Activated T-cell treated with anti-CD3 and anti-CD28 coated beads, Interleukin-2, amount 50 U/mL, for 4 hours (primary cell): Measurements from ENCODE around the gene BID. TPM values are rescaled to one million over a fixed set of nuclear protein-coding genes. Genes with fewer than 3 reads are reported as not detected.
A peak's percentile ranks its signal among the peaks of the same experiment; 100 is the strongest.

Experiments
- ATAC-seq, 2 donors: fragments of 200-7000 bp; cut with Tn5 transposase; one replicate each; pipeline ENCODE4 v1.10.0; 2021
- DNase-seq: peaks from one replicate; pipeline ENCODE4 v3.0.0-alpha.2; 2020
- H3K27me3 Mint-ChIP-seq: one replicate; pipeline ENCODE4 v1.8.0; 2021; ENCODE audit warnings: low read depth, mixed read lengths
- H3K36me3 Mint-ChIP-seq: one replicate; pipeline ENCODE4 v1.8.0; 2022; ENCODE audit warnings: mixed read lengths; ENCODE audit not compliant: insufficient read depth
- H3K4me1 Mint-ChIP-seq: one replicate; pipeline ENCODE4 v1.8.0; 2021; ENCODE audit warnings: low read depth, mixed read lengths
- H3K4me3 Mint-ChIP-seq: one replicate; pipeline ENCODE4 v1.8.0; 2021; ENCODE audit warnings: mild to moderate bottlenecking, moderate library complexity, mixed read lengths
- H3K9me3 Mint-ChIP-seq: one replicate; pipeline ENCODE4 v1.8.0; 2021; ENCODE audit warnings: mixed read lengths
- total RNA-seq, 3 donors: library from RNA; stranded (reverse); gene quantifications; one replicate each; pipeline ENCODE4 v1.2.1, GENCODE V29; 2021

Gene BID
- total RNA-seq = 10 to 100 TPM; 30.3 to 39.5 (median 36.5) TPM

DNA sequence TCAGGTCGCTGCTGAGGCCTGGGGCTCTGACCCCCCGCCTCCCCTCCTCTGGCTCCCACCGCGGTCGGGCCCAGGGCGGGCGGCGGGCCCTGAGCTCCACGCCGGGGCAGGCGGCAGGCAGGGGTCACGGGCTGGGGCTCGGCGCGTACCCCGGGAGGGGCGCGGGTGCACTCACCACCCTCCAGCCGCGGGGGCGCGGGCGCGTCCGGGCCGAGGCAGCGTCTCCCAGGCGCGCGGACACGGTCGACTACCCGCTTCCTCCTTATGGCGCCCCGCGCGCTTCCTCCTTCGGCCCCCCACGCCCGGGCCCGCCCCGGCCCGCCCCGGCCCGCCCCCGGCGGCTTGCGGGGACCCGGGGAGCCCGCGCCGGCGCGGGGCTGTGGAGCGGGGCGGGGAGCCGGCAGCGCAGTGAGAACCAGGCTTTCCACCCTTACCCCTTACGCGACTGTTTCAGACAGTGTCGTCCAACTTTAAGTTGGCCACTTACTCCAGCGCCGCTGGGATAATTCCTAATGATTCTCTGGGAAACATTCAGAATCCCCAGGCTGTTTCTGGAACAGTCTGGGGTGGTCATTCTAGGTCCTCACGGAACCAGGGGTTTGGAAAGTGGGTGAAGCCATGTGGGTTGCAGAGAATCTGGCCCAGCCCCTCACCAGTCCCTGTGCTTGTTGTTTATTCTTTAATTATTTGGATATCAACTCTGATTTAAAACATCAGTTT is at the start of gene BID:
Gene BID, minus strand, starts transcription at position 264 of the 720 bp plus-strand sequence. CDS start 24,353 bp downstream, outside the sequence.
- Mint-ChIP-seq H3K4me1 (peaks cover 80% of the 10 kb centered on the region), H3K4me3 (peak within 1 kb of the TSS; percentile 88), H3K36me3 (no peaks in the 10 kb centered on the region), H3K9me3 (no peaks in the 10 kb centered on the region), H3K27me3 (no peaks in the 10 kb centered on the region)
- ATAC-seq = peak; percentile 43 to 55
- DNase-seq = no peak

DNA sequence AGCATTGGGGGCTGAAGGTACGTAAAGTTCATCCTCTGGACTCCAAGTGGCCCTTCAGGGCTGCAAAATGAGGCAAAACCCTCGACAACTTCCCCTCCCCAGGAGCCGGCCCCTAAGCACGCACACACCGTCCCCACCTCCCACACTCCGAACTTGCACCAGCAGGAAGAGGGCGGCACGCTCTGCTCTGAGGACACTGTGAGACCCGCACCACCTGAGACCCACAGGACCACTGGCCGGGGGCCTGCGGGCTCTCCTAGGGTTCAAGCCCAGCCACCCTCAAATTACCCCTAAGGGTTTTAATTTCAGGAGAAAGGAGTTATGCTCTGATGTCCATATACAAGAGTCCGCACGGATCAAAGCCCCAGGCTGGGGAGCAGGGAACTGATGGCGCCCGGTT is 49.7 kb upstream of the BID start:
- DNase-seq (no peak), ATAC-seq (no peak)
- Mint-ChIP-seq H3K27me3 (no peaks in the 10 kb centered on the region), H3K36me3 (peaks cover 12% of the 10 kb centered on the region), H3K4me1 (no peaks in the 10 kb centered on the region), H3K4me3 (no peak overlapping the region), H3K9me3 (no peaks in the 10 kb centered on the region)

- no peaks in the 10 kb centered on the region for H3K27me3 Mint-ChIP-seq
- ATAC-seq (no peak), DNase-seq (no peak)
- H3K9me3 Mint-ChIP-seq = no peaks in the 10 kb centered on the region
- H3K36me3 Mint-ChIP-seq = peaks cover 12% of the 10 kb centered on the region
- H3K4me3 Mint-ChIP-seq = no peak overlapping the region
- H3K4me1 Mint-ChIP-seq = no peaks in the 10 kb centered on the region
These were observed 49.0 kb upstream of the BID start for GRCh38 chr22:17823226-17823625.

DNA sequence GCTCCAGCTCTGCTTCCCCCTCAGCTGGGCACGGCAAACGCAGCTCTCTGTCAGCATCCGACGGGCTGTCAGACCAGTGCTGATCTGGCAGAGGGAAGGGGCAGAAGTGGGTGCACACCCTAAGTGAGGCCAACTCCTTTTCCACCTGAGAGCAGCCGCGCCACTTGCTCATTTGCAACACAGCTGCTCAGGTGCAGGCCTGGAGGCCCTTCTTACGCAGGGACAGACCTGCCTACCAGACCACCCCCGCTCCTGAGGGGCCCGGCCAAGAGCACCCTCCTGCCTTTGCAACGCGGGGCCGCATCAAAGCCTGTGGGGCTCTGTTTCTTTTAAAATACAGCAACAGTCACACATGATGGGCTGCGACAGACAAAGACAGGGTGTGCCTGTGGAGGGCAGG is 47.8 kb upstream of the BID start:
- DNase-seq (no peak), ATAC-seq (no peak)
- Mint-ChIP-seq H3K27me3 (no peaks in the 10 kb centered on the region), H3K4me3 (no peak overlapping the region), H3K9me3 (no peaks in the 10 kb centered on the region), H3K36me3 (peaks cover 12% of the 10 kb centered on the region), H3K4me1 (no peaks in the 10 kb centered on the region)

DNA sequence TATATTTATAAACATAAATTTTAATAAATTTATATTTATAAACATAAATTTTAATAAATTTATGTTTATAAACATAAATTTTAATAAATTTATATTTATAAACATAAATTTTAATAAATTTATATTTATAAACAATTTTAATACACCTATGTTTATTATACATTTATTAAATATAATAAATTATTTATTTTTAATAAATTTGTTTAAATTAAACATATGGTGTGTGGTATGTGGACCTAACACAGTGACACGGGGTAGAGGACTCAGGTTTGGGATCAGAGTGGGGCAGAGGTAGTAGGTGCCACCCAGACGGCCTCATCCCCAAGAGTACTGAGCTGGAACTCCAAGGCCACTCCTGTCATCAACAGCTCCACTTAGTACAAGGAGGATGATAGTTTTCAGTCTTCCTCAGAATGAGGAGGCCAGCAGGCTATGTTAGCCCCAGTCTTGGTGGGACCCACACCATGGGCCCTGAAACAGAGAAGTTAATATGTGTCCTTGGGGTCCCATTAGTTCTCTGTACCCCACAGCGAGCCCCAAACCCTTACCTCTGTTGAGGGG is 46.7 kb upstream of the BID start:
- Mint-ChIP-seq H3K4me3 (no peak overlapping the region), H3K27me3 (no peaks in the 10 kb centered on the region), H3K9me3 (no peaks in the 10 kb centered on the region), H3K36me3 (peaks cover 4% of the 10 kb centered on the region), H3K4me1 (no peaks in the 10 kb centered on the region)
- DNase-seq (no peak), ATAC-seq (no peak)

DNA sequence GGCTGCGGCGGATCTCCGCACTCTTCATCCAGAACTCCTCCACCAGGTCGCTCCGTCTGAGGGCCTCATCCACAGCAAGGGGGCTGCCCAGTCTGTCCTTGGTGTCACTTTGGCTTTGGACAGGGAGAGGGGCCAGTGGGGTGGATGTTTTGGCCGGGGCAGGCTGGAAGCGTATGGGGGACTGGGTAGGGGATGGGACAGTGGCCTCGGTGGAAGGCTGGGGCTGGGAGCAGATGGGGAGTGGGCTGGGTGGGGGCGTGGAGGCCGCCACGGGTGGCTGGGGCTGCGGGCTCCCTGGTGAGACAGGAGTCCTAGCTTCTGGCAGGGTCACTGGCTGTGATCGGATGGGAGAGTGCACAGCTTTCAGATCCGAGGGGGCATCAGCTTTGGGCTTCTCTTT is 44.4 kb upstream of the BID start:
- DNase-seq (no peak), ATAC-seq (no peak)
- H3K27me3 Mint-ChIP-seq = no peaks in the 10 kb centered on the region
- H3K36me3 Mint-ChIP-seq = peaks cover 10% of the 10 kb centered on the region
- no peaks in the 10 kb centered on the region for H3K9me3 Mint-ChIP-seq
- H3K4me1 Mint-ChIP-seq = no peaks in the 10 kb centered on the region
- no peak overlapping the region for H3K4me3 Mint-ChIP-seq

DNA sequence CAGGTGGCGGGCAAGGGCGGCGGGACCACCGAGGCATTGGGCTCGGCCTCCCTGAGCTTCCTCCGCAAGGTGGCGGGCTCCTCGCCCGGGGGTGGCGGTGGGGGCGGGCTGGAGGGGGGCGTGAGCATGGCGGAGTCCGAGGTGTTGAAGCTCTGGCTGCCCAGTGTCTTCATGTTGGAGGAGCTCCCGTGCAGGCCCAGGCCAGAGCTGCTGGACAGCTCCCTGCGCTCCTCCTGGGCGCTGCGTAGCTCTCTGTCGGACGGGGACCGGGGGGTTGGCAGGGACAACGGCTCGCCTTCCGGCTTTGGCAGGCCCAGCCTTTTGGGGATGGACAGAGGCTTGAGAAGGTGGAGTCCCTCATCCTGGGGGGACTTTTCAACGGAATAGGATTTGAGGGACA is 43.9 kb upstream of the BID start:
- H3K4me1 Mint-ChIP-seq = no peaks in the 10 kb centered on the region
- no peaks in the 10 kb centered on the region for H3K27me3 Mint-ChIP-seq
- peaks cover 10% of the 10 kb centered on the region for H3K36me3 Mint-ChIP-seq
- DNase-seq (no peak), ATAC-seq (no peak)
- no peak overlapping the region for H3K4me3 Mint-ChIP-seq
- no peaks in the 10 kb centered on the region for H3K9me3 Mint-ChIP-seq

DNA sequence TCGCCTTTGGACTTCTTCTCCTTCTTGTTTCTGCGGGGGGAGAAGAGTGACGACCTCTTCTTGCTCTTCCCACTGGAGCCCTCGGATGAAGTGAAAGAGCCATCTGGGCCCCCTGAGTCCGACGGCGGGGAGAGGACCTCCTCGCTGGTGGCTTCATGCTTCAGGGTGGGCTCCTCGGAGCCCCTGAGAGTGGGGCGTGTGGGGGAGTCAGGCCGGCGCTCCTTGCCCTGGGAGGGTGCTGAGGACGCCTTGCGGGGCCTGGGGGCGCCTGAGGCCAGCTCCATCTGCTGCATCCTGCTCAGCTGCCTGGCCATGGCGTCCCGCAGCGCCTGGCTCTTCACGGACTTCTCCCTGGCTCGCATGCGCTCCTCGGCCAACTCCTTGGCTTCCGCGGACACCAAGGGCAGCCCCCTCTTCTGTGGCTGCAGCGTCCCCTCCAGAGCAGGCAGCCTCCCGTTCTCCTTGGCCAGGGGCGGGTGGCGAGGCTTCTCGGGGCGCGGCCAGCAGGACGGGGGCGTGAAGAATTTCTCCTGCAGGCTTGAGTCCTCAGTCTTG is 43.3 kb upstream of the BID start:
- H3K9me3 Mint-ChIP-seq = no peaks in the 10 kb centered on the region
- no peaks in the 10 kb centered on the region for H3K4me1 Mint-ChIP-seq
- H3K36me3 Mint-ChIP-seq = peaks cover 10% of the 10 kb centered on the region
- ATAC-seq (no peak), DNase-seq (no peak)
- H3K27me3 Mint-ChIP-seq = no peaks in the 10 kb centered on the region
- H3K4me3 Mint-ChIP-seq = no peak overlapping the region

DNA sequence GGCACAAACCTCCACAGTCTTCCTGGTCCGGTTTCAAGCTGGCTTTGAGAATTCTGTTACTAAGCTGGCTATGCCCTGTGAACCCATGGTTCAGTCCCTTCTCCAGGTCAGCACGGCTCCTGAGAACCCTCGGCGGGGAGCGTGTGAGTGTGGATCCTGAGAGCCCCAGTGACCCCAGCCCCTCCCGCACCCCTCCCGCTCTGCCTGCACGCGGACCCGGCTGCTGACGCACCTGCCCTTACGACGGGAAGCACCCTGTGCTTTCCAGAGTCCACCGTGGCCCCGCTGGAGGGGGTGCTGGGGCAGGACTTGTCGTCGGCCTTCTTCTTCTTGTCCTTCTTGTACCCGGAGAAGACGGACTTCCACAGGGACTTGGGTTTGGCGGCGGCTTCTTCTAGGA is 42.8 kb upstream of the BID start:
- Mint-ChIP-seq H3K36me3 (peaks cover 10% of the 10 kb centered on the region), H3K4me1 (no peaks in the 10 kb centered on the region), H3K4me3 (no peak overlapping the region), H3K27me3 (no peaks in the 10 kb centered on the region), H3K9me3 (no peaks in the 10 kb centered on the region)
- DNase-seq = no peak
- no peak for ATAC-seq

DNA sequence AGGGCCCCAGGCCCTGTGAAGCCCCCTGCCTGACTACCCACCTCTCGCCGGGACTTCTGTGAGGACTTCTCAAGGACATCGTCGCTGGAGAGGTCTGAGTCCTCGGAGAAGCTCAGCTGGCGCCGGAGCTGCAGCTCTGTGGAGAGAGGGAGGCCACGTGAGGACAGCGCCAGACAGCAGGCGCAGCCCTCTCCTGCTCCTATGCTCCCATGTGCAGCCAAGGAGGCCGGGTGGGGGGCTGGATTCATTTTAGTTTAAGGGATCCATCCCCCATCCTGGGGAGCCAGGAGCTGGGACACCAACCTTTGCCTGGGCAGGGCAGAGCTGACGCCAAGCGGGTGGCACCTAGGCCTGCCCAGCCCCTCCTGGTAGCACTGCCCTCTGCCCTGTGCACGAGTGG is 42.4 kb upstream of the BID start:
- H3K4me3 Mint-ChIP-seq = no peak overlapping the region
- peaks cover 10% of the 10 kb centered on the region for H3K36me3 Mint-ChIP-seq
- no peaks in the 10 kb centered on the region for H3K4me1 Mint-ChIP-seq
- ATAC-seq (no peak), DNase-seq (no peak)
- H3K27me3 Mint-ChIP-seq = no peaks in the 10 kb centered on the region
- no peaks in the 10 kb centered on the region for H3K9me3 Mint-ChIP-seq

DNA sequence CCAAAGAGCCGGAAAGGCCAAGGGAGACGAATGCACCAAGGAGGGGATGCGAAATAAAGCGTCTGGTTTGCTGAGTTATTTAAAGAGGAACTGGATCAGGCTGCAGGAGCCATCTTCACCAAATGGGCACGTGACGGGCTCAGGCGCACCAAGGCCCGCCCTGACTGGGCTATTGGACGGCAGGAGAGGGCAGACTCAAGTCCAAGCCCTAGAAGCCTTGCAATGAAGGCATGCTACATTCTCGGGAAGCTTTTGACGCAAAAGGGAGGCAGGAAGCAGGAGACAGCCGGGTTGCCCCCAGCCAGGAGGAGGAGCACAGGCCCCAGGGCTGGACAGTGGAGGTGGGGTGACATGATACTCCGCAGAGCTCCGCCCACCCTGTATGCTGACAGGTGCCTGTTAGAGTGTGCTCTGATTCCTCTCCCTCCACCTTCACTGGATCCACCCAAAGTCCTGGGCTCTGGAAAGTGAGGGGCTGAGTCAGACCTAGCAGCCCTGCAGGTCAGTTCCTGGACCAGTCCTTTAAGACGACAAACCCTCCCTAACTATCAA is 41.5 kb upstream of the BID start:
- peaks cover 7% of the 10 kb centered on the region for H3K36me3 Mint-ChIP-seq
- ATAC-seq (no peak), DNase-seq (no peak)
- H3K27me3 Mint-ChIP-seq = no peaks in the 10 kb centered on the region
- no peaks in the 10 kb centered on the region for H3K9me3 Mint-ChIP-seq
- H3K4me3 Mint-ChIP-seq = no peak overlapping the region
- no peaks in the 10 kb centered on the region for H3K4me1 Mint-ChIP-seq

- Mint-ChIP-seq H3K4me1 (no peaks in the 10 kb centered on the region), H3K27me3 (no peaks in the 10 kb centered on the region), H3K9me3 (no peaks in the 10 kb centered on the region), H3K36me3 (peaks cover 7% of the 10 kb centered on the region), H3K4me3 (no peak overlapping the region)
- ATAC-seq (no peak), DNase-seq (no peak)
These were observed 40.6 kb upstream of the BID start for GRCh38 chr22:17814830-17815229.

DNA sequence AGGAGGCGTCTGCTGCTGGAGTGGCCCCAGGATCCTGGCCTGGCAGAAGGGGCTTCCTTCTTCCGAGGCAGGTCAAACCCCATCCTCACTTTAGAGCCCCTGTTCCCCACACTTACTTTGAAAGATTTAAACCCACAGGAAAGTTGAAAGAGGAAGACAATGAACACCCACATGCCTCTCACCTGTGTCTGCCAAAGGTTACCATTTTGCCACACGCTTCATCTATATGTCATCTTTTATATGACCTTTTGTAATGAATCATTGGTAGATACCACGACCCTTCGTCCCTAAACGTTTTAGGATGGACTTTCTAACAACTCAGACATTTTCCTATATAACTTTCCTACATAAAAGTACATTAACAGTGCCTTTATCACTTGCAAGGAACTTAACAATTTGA is 39.8 kb upstream of the BID start:
- Mint-ChIP-seq H3K27me3 (no peaks in the 10 kb centered on the region), H3K4me3 (no peak overlapping the region), H3K9me3 (no peaks in the 10 kb centered on the region), H3K36me3 (peaks cover 7% of the 10 kb centered on the region), H3K4me1 (no peaks in the 10 kb centered on the region)
- ATAC-seq = no peak
- DNase-seq = no peak

DNA sequence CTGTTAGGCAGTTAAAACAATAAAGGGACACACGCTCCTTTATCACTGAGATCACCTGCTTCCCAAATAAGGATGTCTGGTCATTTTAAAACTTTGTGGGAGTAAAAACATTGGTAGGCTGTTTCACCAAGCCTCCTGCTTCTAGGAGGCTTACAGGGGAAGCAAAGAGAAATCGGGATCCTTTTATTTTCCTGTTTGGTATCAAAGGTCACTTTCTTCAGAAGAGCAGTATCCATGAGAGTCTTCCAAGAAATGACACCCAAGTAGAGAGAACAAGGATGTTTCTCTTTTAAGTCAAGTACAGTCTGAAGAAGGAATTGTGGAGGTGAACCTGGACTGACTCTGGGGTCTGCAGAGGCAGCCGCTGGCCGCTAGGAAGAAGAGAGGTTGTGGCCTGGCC is 36.9 kb upstream of the BID start:
- Mint-ChIP-seq H3K9me3 (no peaks in the 10 kb centered on the region), H3K4me3 (no peak overlapping the region), H3K27me3 (no peaks in the 10 kb centered on the region), H3K36me3 (peaks cover 14% of the 10 kb centered on the region), H3K4me1 (no peaks in the 10 kb centered on the region)
- ATAC-seq = no peak
- DNase-seq = no peak

GRCh38 chr22:17810570-17811116 is 36.4 kb upstream of the BID start:
- H3K4me1 Mint-ChIP-seq = no peaks in the 10 kb centered on the region
- no peak overlapping the region for H3K4me3 Mint-ChIP-seq
- no peaks in the 10 kb centered on the region for H3K9me3 Mint-ChIP-seq
- H3K36me3 Mint-ChIP-seq = peaks cover 13% of the 10 kb centered on the region
- no peak for DNase-seq
- no peak for ATAC-seq
- H3K27me3 Mint-ChIP-seq = no peaks in the 10 kb centered on the region
